ENCODE data around the gene TARP.

TARP gene

GRCh38 chr7:38211940-38212339, 61.5 kb downstream of the TARP start:
- DNase-seq = no peak

GRCh38 chr7:38211486-38211885, 62.0 kb downstream of the TARP start:
- no peak for DNase-seq

Data from suppressor macrophage treated with lipopolysaccharide for 1 hour (primary cell).